ENCODE data around the gene PPOX.

PPOX gene

GRCh38 chr1:161176468-161177111 is 10.4 kb downstream of the PPOX start:
- no peak for DNase-seq (ENCODE audit: low read depth)

- no peak for DNase-seq (ENCODE audit: low read depth)
These were observed 11.1 kb downstream of the PPOX start, which contains the start of gene B4GALT3 for GRCh38 chr1:161177112-161177935. Gene B4GALT3, minus strand, starts transcription at chr1:161177507. Its CDS starts 1,447 bp downstream, at chr1:161176060.

DNA sequence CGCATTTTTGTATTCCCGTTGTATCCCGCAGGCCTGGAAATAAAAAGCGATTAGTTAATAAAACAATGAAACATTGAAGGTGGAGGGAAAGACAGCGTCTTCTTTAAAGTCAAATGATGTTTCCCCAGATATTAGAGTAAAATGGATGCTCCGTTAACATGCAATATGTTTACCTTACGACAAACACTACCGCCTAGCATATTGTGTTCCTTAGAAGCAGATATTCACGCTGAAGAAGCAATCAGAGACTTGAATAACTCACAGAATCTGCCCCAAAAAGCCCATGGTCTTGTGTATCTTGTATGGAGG is 11.7 kb downstream of the PPOX start:
- DNase-seq (ENCODE audit: low read depth) = no peak

DNA sequence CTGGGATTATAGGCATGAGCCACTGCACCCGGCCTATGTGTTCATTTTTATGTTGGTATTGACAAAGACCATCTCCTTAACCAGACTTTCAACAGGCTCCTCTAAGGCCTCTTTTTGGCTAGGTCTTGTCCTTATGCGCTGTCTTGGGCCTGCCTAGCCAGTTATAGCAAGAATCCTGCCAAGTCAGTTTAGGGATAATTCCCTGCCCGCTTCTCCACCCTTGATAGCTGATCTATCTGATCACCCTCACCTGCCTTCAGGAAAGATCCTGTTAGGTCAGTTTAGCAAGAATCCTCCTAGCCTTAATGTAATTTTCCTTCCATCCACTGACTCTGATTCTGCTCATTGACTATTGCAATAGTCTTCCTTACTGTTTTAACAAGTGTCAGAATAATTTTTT is 13.5 kb downstream of the PPOX start:
- DNase-seq (ENCODE audit: low read depth) = no peak

DNA sequence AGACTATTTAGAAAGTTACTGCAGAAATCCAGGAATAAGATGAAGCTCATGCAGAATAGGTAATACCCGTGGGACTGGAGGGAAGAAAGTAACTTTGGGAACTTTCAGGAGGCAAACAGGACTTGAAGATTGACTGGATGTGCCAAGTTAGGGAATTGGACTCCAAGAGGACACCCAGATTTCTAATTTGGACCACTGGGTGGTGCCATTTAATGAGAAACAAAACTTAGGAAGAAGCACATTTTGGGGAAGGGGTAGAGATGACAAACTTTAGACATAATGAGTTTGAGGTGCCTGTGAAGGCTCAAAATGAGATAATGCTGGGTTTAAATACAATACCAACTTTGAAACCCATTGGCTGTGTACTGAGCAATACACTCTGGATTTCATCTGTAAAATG is 14.4 kb downstream of the PPOX start:
- DNase-seq (ENCODE audit: low read depth) = no peak

GRCh38 chr1:161182214-161182613 is 16.0 kb downstream of the PPOX start:
- no peak for DNase-seq (ENCODE audit: low read depth)

DNA sequence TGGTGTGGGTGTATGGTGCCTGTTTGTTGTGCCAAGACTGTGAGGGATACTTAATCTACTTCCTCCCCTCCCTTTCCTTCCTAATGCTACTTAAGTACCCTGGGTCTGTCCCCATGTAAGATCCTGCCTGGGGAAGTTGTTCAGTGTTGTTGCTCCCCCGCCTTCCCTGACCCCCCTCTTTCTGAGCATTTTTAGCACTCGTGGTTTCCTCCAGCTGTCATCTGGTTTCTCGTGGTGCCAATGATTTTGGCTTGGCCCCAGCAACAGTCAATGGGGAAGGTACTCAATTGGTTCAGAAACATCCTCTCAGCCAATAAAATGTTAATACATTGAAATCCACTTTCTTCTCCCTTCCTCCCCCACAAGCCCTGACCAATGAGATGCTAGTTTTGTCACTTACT is 19.1 kb downstream of the PPOX start:
- no peak for DNase-seq (ENCODE audit: low read depth)

DNA sequence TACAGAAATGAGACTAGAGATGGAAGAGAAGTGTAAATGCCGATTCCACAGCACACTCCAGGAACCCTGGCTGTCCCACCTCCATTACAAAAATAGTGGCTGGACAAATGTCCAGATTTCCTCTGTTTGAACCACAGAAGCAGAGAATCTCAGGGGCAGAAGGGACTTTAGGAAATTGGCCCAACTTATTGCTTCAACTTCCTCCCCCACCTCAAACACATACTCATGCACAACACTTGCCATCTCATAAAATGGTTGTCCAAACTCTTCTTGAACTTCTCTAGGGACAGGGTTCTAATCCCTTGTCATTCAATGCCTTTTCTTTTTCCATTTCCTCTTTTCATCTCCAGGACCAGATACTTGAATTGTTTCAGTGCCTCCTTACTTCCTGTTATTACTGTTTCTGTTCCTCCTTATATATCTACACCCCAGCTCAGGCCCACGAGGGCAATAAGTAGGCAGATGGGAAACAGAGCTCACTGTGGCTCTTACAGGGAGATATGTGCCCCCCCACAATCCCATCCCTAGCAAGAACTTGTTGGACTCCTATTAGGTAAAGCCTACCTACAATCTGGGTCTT is 19.6 kb downstream of the PPOX start:
- DNase-seq (ENCODE audit: low read depth) = no peak

DNA sequence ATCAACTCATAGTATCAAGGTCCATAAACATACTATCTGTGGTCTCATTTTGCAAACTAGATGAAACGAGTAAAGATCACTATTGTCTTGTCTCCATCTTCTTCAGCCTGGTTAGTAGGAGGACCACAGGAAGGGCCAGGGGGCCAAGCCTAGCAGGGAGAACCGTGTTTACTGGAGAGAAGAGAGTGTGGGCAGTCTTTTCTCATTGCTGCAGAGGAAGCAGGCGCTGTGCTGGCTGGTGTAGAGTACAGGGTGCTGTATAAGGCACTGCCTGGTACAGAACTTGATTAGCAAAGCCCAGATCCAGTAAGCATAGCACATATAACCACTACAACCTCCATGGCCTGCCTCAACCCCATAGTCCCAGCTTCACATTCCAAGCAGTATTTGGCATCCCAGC is 21.1 kb downstream of the PPOX start:
- no peak for DNase-seq (ENCODE audit: low read depth)

- DNase-seq (ENCODE audit: low read depth) = no peak
These were observed 22.2 kb downstream of the PPOX start for GRCh38 chr1:161188381-161188780.

DNA sequence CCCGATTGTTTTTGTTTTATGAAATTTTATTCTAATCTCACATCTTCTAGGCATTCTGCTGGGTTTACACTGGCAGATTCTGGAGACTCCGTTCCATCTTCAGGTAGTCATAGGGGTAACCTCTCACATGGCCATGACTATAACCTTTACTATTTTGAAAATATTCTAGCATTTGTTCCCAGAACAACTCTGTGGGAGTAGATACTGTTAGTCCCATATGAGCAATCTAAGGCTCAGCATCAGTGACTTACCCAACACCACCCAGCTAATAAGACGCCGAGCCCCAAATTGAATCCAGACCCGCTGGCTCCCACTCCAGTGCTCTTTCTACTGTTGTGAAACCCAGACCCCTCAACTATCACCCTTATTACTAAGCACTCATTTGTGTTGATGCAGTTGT is 22.8 kb downstream of the PPOX start:
- DNase-seq (ENCODE audit: low read depth) = peak; percentile 74

- no peak for DNase-seq (ENCODE audit: low read depth)
These were observed 24.8 kb downstream of the PPOX start for GRCh38 chr1:161190962-161191521.

DNA sequence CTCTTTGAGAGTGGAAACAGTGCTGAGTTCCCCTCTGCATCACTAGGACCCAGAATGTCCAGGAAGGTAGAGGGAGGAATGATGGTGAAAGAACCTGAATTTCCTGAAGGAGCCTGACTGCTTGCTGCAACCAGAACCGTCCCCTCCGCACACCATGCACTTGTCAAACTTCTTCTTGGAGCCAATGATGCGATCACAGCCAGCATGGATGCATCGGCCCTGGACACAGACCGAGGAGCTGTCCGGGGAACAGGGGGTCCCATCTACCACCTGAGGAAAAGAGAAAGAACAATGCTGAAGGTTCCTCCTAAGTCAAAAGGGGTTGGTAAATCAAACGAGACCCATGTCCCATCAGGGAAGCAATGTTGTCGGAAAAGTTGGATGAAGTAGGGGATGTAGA is 25.7 kb downstream of the PPOX start:
- no peak for DNase-seq (ENCODE audit: low read depth)

- no peak for DNase-seq (ENCODE audit: low read depth)
These were observed 26.5 kb downstream of the PPOX start for GRCh38 chr1:161192476-161193465.

DNA sequence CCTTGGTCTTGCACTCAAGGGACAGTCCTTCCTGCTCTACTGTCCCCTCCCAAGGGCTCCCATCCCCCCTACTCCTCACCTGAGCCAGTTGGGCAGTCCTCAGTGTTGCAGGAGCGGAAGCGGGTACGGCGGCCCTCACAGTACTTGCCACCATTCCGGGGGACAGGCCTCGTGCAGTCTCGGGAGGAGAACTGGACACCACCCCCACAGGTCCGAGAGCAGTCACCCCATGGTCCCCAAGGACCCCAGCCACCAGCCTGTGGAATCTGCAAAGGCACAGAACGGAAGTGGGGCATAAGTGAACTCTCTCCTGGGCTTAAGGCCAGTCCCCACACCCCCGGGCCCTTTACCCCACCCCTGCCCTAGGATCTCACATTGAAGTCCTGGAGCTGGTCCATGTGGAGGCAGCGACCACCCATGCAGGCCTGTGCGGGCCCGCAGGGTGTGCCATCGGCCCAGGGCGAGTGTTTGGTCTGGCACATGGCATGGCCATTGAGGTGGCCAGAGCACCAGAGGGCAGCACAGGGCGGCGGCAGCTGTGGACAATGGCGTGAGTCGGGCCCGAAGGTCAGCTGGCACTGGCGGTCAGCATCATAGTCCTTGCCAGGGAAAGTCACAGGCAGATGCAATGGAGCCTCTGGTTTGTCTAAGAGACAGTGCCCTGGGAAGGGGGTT is 27.5 kb downstream of the PPOX start:
- DNase-seq (ENCODE audit: low read depth) = no peak

GRCh38 chr1:161195171-161195570 is 28.9 kb downstream of the PPOX start:
- no peak for DNase-seq (ENCODE audit: low read depth)

- DNase-seq (ENCODE audit: low read depth) = no peak
These were observed 29.9 kb downstream of the PPOX start for GRCh38 chr1:161196111-161196510.

GRCh38 chr1:161196521-161197451 is 30.6 kb downstream of the PPOX start:
- DNase-seq (ENCODE audit: low read depth) = peak; percentile 83

- DNase-seq (ENCODE audit: low read depth) = no peak
These were observed 31.5 kb downstream of the PPOX start for GRCh38 chr1:161197560-161198193.
